Adrenal gland (tissue), 12 donors: ENCODE data around the gene RMI2. TPM values are rescaled to one million over a fixed set of nuclear protein-coding genes. Genes with fewer than 3 reads are reported as not detected.

ENCODE experiments used
- DNase-seq, 7 donors: peaks; one replicate each; pipeline ENCODE4 v3.0.0-alpha.2; 2019 to 2020
- H3K27ac ChIP-seq, 5 donors: fragments of 200-600 bp; sonication (generic) in 4 of 5; 1 replicate in 3 of 5; 2 replicates in 2 of 5; pipeline versions ENCODE4 v1.5.1 to v1.8.0; 2016 to 2020; ENCODE audit warnings: mild to moderate bottlenecking in 1 of 5
- H3K27me3 ChIP-seq: fragments of 200-600 bp; 2 replicates; pipeline ENCODE4 v1.8.0; 2021
- H3K36me3 ChIP-seq, 2 donors: fragments of 200-600 bp; replicated peaks in 1 of 2; 1 replicate in 1 of 2; 2 replicates in 1 of 2; pipeline versions ENCODE4 v1.5.1 to v1.8.0; 2018 to 2022
- H3K4me1 ChIP-seq, 2 donors: fragments of 200-600 bp; replicated peaks in 1 of 2; 1 replicate in 1 of 2; 2 replicates in 1 of 2; pipeline versions ENCODE4 v1.5.1 to v1.8.0; 2018 to 2021
- H3K4me3 ChIP-seq, 4 donors: fragments of 200-600 bp; sonication (generic) in 3 of 4; one replicate each; pipeline ENCODE4 v1.5.1; 2016 to 2018
- H3K9me3 ChIP-seq, 3 donors: fragments of 200-600 bp; sonication (generic) in 1 of 3; replicated peaks in 1 of 3; 1 replicate in 2 of 3; 2 replicates in 1 of 3; pipeline versions ENCODE4 v1.5.1 to v1.8.0; 2016 to 2021
- CTCF ChIP-seq, 6 experiments: fragments of 450-650 bp in 4 of 6; fragments of 200-600 bp in 2 of 6; sonication (generic) in 1 of 6; IDR thresholded peaks; 1 replicate in 5 of 6; 2 replicates in 1 of 6; pipeline versions ENCODE4 v1.5.1 to v1.8.0; 2016 to 2021; ENCODE audit warnings: antibody characterized with exemption in 6 of 6, mild to moderate bottlenecking in 2 of 6, moderate library complexity in 1 of 6
- POLR2A ChIP-seq, 2 donors: fragments of 450-650 bp; IDR thresholded peaks; one replicate each; pipeline ENCODE4 v1.6.1; 2017; ENCODE audit warnings: antibody characterized with exemption in 2 of 2, mild to moderate bottlenecking in 2 of 2, moderate library complexity in 1 of 2
- WGBS, 4 donors: extraction: QIAGEN DNeasy Blood & Tissue Kit in 2 of 4; methylation state at CpG; one replicate each; pipeline versions ENCODE4 v1.1.5 to v1.1.7; 2013 to 2017; 5-methylcytosine and 5-hydroxymethylcytosine counted together
- intact Hi-C, 2 donors: fragments of 100-400 bp; cut with DNase I; formaldehyde crosslinking; loops; one replicate each; pipeline versions ENCODE4 v1.14.1 to v1.15.0; 2022 to 2023
- polyA plus RNA-seq, 3 donors: library from polyadenylated mRNA; stranded (reverse); fragments of 200-250 nt in 2 of 3; fragments of 350-450 nt in 1 of 3; fragmentation: Illumina TruSeq in 1 of 3; extraction: RNeasy Lipid Tissue Mini Kit (QIAGEN cat#74804) in 1 of 3; gene quantifications; one replicate each; pipeline ENCODE4 v1.2.3, GENCODE V29; 2013 to 2014
- total RNA-seq, 9 donors: library from RNA; depleted of rRNA in 4 of 9; stranded (reverse); fragments of >200 nt in 4 of 9; fragments of 120-200 nt in 1 of 9; fragmentation: NEBNext Ultra II Directional in 1 of 9; extraction: Animal tissue kit (Norgen Biotek cat#: 25700) in 1 of 9; gene quantifications; one replicate each; pipeline versions ENCODE4 v1.1.0 to v1.2.4, GENCODE V29; 2013 to 2023
- donor health status: healthy with polysubstance abuse.
- donor health status: Bipolar disorder and iron deficiency.
- donor health status: DM: yes; HTN: yes; CAD: no.
- donor health status: DM: no; HTN: no; CAD: no.
- donor health status: DM: no; HTN: no; CAD: no.
- donor health status: DM: yes; HTN: yes; CAD: no.

Gene RMI2
- total and polyA plus RNA-seq, 12 donors = 0.56 to 21.1 (median 1.2) TPM; not detected in 2

- Histone ChIP-seq H3K36me3 (no peaks in the 10 kb centered on the region), H3K9me3 (no peaks in the 10 kb centered on the region), H3K27me3 (no peaks in the 10 kb centered on the region), H3K4me1 (no peaks in the 10 kb centered on the region), H3K27ac (no peak overlapping the region), H3K4me3 (no peak overlapping the region)
- DNase-seq = no peak
- intact Hi-C loops = loop anchor here (5.0 to 10.0 kb wide), 2 partner anchors 140 to 253 kb away; no protein-coding TSS in a partner anchor
- TF ChIP-seq CTCF (IDR thresholded peaks at IDR 0.05) (no peak), POLR2A (IDR thresholded peaks at IDR 0.05) (no peak)
- 88 to 95% (median 90%) methylated on average over 6 to 19 of the region's 19 CpGs for WGBS, 4 donors
These were observed 46.9 kb downstream of the RMI2 start for GRCh38 chr16:11392041-11392581.

GRCh38 chr16:11393366-11393765 lies 48.1 kb downstream of the RMI2 start:
- 76 to 91% (median 87%) methylated on average over 7 to 11 of the region's 11 CpGs for WGBS, 4 donors
- H3K4me3 ChIP-seq = no peak overlapping the region
- TF ChIP-seq CTCF (IDR thresholded peaks at IDR 0.05) = no peak
- no peak for TF ChIP-seq POLR2A (IDR thresholded peaks at IDR 0.05)
- H3K4me1 ChIP-seq = no peaks in the 10 kb centered on the region
- H3K36me3 ChIP-seq = no peaks in the 10 kb centered on the region
- intact Hi-C loops = loop anchor here (5.0 to 10.0 kb wide), 2 partner anchors 139 to 251 kb away; no protein-coding TSS in a partner anchor
- DNase-seq = no peak
- no peak overlapping the region for H3K27ac ChIP-seq
- no peaks in the 10 kb centered on the region for H3K9me3 ChIP-seq
- no peaks in the 10 kb centered on the region for H3K27me3 ChIP-seq

- no peak for DNase-seq
- Histone ChIP-seq H3K9me3 (no peaks in the 10 kb centered on the region), H3K4me3 (no peak overlapping the region), H3K36me3 (no peaks in the 10 kb centered on the region), H3K27ac (no peak overlapping the region), H3K4me1 (no peaks in the 10 kb centered on the region), H3K27me3 (no peaks in the 10 kb centered on the region)
- TF ChIP-seq CTCF (IDR thresholded peaks at IDR 0.05) (no peak), POLR2A (IDR thresholded peaks at IDR 0.05) (no peak)
- WGBS, 4 donors = 88 to 95% (median 93%) methylated on average over 3 to 10 of the region's 10 CpGs
- intact Hi-C loops = loop anchor here (5.0 to 10.0 kb wide), 2 partner anchors 138 to 251 kb away; no protein-coding TSS in a partner anchor
These were observed 48.8 kb downstream of the RMI2 start for GRCh38 chr16:11393861-11394592.

GRCh38 chr16:11394593-11394960 lies 49.3 kb downstream of the RMI2 start:
- TF ChIP-seq CTCF (IDR thresholded peaks at IDR 0.05) = no peak
- no peak for TF ChIP-seq POLR2A (IDR thresholded peaks at IDR 0.05)
- Histone ChIP-seq H3K4me1 (no peaks in the 10 kb centered on the region), H3K27ac (no peak overlapping the region), H3K4me3 (no peak overlapping the region), H3K27me3 (no peaks in the 10 kb centered on the region), H3K36me3 (no peaks in the 10 kb centered on the region), H3K9me3 (no peaks in the 10 kb centered on the region)
- no peak for DNase-seq
- intact Hi-C loops = loop anchor here (5.0 to 10.0 kb wide), 2 partner anchors 138 to 250 kb away; no protein-coding TSS in a partner anchor
- 68 to 88% (median 73%) methylated on average over 3 of the region's 3 CpGs for WGBS, 4 donors
